Right forelimb (tissue), 1 donor: Measurements from ENCODE around the gene AP4E1.
"Not testable (repeated sequence)": the region's sequence is repeated elsewhere in the genome, so short reads cannot be mapped to it uniquely, and the experiment has no call there.

Source experiments
- DNase-seq: peaks from one replicate; pipeline ENCODE4 v3.0.0-alpha.2; 2018

AP4E1 gene

DNA sequence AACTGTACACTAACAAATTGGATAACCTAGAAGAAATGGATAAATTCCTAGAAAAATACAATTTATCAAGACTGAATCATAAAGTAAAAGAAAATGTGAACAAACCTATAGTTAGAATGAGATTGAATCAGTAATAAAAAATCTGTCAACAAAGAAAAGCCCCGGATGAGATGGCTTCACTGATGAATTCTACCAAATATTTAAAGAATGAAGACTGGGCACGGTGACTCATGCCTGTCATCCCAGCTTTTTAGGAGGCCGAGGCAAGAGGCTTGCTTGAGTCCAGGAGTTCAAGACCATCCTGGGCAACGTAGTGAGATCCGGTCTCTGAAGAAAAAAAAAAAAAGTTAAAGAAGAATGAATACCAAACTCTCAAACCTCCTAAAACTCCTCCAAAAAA, 17.7 kb upstream of the AP4E1 start:
- no peak for DNase-seq

DNA sequence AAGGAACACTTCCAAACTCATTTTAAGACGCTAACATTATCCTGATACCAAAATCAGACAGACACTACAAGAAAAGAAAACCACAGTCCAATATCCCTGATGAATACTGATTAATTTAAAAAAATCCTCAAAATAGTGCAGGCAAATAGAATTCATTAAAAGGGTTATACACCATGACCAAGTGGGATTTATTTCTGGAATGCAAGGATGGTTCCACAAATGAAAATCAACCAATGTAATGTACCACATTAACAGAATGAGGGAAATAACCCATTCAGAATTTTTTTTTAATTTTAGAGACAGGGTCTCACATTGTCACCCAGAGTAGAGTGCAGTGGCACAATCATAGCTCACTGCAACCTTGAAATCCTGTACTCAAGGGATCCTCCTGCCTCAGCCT, 17.3 kb upstream of the AP4E1 start:
- no peak for DNase-seq

DNA sequence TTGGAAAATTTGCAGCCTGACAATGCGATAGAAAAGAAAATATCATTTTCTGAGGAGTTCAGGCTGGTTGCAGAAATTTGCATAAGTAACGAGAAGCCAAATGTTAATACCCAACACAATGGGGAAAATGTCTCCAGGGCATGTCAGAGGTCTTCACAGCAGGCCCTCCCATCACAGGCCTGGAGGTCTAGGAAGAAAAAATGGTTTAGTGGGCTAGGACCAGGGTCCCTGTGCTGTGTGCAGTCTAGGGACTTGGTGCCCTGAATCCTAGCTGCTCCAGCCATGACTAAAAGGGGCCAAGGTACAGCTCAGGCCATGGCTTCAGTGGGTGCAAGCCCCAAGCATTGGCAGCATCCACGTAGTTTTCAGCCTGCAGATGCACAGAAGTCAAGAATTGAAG, 14.5 kb upstream of the AP4E1 start:
- DNase-seq: no peak

DNA sequence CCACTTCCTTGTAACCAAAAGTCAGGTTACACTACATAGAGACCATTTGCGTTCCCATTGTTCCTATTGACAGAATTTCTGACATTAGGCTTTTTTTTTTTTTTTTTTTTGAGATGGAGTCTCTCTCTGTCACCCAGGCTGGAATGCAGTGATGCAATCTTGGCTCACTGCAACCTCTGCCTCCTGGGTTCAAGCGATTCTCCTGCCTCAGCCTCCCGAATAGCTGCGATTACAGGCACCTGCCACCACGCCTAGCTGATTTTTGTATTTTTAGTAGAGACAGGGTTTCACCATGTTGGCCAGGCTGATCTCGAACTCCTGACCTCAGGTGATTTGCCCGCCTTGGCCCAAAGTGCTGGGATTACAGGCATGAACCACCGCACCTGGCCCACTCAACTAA, 7.1 kb upstream of the AP4E1 start:
- DNase-seq: not testable (repeated sequence)

DNA sequence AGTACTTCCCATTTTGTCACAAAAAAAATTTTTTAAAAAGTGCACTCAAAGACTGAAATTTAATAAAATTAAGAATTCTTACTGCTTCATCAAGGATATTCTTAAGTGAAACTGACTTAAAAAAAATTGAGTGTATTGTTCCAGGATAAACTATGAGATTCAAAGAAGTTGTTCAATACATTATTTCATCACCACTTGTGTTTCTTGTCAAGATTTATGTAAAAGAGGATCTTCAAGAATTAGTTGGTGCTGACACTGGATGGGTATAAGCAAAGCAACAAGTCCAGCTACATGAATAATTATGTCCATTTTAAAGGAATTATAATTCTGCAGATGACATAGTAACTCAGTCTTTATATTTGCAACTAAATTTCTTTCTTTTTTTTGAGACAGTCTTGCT, 4.3 kb upstream of the AP4E1 start:
- no peak for DNase-seq

DNA sequence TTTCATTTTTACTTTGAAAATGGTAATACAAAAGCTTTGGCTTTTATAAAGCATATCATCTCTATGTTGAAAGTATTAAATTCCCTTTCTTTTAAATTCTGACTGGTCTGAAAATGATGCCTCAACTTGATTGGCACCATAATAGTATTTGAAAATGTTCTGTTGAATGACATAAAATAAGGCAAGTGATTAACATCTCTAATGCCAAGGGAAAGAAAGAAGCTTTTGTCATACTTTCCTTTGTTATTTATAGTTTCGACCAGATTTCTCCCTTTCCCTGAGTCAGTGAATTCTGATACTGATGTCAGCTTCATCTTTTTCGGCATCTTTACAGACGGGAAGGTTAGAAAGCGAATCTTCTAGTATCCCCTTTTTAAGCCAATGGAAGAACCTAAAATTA, 3.4 kb upstream of the AP4E1 start:
- no peak for DNase-seq

DNA sequence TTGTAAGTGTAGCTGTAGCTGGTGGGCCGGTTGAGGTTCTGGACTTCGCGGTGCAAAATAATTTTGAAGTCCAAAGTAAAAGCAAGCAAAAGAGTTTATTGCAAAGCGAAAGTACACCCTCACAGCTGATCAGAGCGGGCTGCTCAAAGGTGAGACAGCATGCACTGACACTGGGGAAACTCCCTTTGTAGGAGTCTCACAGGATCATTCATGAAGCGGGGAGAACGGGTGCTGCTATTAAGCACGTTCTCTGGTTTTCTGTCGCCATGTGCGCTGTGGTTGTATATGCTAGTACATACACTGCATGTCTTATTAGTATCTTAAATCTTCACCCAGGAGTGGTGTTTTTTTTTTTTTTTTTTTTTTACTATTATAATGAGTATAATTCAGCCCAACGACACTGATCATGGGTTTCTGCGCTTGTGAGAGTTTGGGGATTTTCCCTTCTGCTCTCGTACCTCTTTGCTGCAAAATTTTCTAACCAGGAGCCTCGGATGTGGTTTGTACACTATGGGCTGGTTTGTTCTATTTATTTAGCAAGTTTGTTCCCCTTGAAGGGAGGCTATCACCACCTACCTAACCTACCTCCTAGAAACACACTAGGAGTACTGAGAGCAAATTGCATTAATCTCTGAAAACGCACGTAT, 1.4 kb upstream of the AP4E1 start:
- DNase-seq: no peak

DNA sequence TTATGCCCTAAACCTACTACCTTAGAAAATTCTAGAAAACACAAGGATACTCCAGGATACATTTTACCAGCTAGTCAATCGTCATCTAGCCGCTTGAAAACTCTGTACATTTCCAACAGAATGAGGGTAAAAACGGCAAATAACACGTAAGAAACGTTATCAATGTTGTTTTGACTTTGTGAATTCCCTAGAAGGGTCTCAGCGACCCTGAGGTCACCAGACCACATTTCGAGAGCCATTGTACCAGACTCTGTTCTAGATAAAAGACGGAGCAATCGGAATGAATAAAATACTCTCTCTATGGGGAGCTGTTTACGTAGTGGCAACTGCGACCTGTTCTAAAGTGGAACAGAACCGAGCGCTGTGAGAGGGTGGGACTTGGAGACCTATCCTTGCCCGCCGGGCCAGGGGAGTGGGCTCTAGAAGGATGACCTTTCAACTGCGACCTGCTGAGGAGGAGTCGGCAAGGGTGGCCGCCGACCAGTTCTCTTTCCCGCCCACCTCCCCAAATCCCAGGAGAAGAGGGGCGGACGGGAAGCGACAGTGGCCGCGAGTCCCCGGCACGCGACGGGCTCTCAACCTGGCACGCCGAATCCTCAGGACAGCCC, 778 bp upstream of the AP4E1 start:
- DNase-seq: no peak

DNA sequence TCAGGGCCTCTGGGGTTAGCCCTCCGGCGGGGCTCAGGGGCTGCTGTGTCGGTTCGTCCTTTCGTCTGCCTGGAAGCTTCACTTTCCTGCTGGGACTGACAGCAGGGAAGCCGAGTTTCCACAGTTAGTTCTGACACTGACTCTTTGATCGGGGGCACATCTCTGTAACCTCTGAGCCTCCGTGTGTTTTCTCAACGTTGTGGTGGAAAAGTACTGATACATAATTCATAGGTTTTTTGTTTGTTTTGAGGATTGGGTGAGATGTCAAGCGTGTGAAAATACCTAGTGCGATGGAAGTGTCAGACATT, 481 bp downstream of the AP4E1 start:
- DNase-seq: no peak

DNA sequence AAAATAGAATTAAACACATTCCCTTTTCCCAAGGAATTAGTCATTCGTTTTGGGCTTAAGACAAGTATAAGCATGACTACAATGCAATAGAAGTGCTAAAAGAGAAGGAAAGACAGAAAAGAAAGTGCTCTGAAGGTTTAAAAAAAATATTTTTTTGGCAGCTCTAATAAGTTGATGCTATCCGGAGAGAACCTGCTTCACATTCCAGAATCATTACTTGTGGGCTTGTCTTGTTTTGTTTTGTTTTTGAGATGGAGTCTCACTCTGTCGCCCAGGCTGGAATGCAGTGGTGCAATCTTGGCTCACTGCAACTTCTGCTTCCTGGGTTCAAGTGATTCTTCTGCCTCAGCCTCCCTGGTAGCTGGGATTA, 1.9 kb downstream of the AP4E1 start:
- not testable (repeated sequence) for DNase-seq

DNA sequence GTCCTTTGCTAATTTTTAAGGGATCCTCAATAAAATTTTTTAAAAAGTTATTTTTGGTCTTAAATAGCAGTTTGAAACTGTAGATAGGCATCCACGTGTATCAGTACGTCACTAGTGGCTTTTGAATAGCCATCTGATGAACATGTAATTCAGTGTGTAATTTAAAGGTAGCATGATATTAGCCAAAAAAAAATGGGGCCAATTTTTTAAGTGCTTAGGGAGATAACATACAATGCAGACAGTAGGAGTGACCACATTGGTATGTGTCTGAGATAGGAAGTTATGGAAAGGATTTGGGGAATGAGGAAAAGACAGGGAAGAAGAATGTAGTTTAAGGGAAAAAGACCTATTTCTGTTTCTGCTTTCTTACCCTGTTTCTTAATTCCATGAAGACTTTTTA, 2.5 kb downstream of the AP4E1 start:
- no peak for DNase-seq

DNA sequence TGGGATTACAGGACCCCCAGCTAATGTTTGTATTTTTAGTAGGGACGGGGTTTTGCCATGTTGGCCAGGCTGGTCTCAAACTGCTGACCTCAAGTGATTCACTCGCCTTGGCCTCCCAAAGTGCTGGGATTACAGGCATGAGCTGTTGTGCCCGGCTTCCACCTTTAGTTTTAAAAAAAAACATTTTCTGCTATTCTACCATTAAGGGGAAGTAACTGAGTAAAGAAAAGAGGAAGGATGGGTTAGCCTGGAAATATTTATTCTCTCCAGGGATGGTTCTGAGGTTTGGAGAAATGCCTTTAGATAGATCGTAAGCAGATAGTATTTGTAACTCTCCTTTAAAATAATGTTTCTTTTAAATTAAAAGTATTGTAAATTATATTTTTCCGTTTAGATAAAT, 3.1 kb downstream of the AP4E1 start:
- DNase-seq: no peak

DNA sequence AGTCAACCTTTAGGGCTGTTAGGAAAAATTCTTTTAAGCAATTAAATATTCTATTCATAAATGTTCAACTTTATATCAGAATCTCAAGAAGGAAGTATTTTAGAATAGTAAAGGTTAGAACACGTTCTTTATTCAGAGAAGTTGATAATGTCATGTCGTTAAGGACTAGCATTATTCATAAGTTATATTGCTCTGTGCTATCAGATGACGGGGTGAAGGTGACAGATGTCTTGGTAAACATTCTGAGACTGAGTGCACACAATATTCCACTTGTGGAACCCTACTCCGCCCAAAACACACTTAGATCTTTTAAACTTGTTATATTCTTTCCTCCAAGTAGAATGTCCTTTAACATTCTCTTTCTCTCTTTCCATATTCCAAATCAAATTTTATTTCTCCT, 7.9 kb downstream of the AP4E1 start:
- no peak for DNase-seq

DNA sequence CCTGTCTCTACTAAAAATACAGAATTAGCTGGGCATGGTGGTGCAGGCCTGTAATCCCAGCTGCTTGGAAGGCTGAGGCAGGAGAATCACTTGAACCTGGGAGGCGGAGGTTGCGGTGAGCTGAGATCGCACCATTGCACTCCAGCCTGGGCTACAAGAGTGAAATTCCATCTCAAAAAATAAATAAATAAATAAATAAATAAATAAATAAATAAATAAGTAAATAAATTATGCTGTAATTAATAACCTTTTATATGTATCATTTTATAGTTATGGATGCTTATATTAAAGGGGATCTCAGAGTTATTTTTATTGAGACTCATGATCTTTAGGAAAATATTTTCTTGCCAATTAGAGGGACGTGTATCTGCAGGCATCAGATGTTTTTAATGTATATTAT, 10.9 kb downstream of the AP4E1 start:
- not testable (repeated sequence) for DNase-seq

DNA sequence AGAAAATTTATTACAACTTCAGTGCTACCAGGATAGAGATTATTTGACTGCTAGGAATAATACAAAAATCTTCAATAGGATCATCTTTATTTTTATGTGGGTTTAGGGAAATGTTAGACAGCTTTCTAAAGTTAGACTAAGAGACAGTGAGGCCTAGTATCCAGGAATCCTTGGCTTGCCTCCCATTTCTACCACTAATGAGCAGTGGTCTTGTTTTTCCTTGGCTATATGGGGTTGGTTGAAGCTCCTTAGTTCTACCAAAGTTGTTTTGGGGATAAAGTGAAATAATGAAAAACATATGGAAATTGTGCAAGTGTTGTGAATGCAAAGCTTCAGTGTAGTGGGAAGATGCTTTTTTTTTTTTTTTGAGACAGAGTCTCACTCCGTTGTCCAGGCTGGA, 16.8 kb downstream of the AP4E1 start:
- DNase-seq: no peak

DNA sequence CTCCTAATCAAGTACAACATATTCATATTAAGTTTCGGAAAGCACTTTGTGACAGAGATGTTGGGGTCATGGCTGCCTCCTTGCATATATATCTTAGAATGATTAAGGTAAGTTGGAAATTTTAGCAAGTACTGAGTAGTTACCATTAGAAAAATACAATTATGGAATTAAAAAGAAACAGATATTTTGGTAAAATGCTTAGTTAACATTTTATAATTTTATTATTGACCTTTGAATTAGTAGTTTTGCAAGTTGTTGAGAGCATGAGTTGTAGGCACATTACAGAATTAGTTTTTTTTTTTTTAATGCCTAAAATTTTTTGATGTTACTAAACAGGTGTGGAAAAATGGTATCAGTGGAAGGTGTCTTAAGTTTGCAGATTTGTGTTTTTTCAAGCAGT, 20.6 kb downstream of the AP4E1 start:
- DNase-seq: no peak

DNA sequence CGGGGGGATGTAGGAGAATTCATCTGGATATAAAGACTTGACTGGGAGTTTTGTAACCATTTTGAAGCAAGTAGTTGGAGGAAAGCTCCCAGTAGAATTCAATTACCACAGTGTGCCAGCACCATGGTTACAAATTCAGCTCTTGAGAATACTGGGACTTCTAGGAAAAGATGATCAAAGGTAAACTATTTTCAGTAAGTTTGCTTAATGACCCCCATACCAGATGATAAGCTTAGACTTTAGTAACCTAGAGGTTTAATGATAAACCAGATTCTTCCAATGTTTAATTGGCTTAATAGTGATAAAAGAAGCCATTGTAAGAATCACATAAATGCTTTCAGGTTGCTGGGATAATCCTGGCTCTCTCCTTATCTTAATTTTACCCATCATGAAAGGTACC, 22.3 kb downstream of the AP4E1 start:
- DNase-seq: no peak

DNA sequence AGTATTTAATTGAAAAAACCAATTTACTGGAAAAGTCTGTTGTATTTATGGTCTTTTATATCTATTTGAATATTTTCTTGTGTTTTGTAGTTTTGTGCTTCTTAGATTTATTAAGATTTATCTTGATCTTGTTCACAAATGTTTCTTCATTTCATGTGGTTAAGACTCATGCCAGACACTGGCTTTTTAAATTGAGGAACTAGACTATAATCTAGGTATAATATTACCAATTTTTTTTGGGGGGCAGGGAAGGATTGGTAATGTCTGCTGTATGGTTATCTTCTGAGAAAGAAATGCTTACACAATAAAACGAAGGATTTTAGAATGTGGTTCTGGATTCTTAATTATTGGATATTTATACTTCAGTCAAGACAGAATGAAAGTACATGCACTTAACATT, 24.9 kb downstream of the AP4E1 start:
- DNase-seq: no peak

DNA sequence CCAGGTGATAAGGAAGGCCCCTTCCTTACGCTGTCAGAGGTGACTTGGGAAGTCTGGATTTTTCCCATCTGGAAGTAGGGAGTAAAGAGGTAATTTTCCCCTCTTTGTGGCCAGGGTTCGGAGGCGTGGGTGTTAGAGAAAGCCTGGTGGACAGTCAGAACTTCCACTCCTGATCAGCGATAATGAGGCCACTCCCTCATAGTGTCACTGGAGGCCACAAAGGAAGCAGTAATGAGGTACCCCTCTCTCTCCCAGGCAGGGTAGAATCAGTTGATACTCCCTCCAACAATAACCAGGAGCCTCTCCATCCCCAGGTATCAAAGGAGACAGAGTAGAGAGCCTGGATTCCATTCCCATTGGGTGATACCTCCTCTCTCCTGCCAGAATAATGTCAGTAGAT, 30.0 kb downstream of the AP4E1 start:
- no peak for DNase-seq

DNA sequence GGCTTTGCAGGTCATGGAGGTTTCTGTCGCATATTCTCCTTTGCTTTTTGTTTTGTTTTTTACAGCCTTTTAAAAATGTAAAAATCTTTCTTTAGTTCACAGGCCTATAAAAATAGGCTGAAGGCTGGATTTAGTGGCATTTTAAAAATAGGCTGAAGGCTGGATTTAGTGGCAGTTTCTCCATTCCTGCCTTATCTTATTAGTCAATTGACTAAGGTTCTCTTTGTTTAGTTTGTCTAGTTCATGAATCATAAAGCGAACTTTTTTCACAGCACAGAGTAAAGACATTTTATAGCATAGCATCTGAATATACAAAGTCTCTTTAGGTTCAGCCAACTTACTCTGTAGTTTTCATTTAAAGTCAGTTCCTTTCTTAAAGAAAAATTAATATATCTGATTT, 31.4 kb downstream of the AP4E1 start:
- DNase-seq: no peak

DNA sequence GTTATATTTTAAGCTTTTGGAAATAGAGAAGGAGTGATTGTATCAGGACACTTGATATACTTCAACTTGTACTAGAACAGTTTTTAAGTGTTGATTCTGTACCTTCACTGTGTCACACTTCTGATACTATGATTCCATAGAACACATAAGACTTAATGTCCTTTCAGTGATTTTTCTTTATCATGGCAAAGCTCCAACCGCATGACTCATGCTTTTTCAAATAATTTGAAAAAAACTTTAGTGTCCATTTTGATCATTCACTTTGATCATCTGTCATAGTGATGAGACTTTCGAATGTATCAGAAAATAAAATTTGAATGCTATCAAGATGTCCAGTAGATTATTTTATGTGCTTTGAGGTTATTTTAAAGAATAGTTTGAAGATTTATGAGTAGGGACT, 32.0 kb downstream of the AP4E1 start:
- DNase-seq: no peak

DNA sequence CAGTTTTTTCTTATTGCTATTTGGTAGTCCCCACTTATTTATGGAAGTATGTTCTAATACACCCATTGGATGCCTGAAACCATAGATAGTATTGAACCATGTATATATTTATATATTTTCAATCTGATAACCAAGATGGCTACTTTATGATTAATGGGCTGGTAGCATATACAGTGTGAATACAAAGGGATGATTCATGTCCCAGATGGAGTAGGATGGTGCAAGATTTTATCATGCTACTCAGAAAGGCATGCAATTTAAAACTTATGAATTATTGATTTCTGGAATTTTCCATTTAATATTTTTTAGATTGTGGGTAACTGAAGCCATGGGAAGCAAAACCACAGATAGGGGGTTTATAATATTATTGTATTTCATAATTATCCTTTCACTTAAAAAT, 35.2 kb downstream of the AP4E1 start:
- no peak for DNase-seq

DNA sequence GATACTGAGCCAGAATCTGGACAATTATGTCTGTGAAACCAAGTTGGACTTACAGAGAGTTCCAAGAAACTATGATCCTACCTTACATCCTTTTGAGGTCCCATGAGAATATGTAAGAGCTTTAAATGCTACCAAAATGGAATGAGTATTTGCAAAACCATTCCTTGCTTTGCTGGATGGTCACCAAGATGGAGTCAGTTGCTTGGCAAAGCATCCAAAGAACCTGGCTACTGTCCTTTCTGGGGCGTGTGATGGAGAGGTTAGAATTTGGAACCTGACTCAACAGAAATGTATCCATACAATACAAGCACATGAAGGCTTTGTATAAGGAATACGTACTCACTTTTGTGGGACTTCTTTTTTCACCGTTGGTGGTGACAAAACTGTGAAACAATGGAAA, 36.2 kb downstream of the AP4E1 start:
- no peak for DNase-seq

DNA sequence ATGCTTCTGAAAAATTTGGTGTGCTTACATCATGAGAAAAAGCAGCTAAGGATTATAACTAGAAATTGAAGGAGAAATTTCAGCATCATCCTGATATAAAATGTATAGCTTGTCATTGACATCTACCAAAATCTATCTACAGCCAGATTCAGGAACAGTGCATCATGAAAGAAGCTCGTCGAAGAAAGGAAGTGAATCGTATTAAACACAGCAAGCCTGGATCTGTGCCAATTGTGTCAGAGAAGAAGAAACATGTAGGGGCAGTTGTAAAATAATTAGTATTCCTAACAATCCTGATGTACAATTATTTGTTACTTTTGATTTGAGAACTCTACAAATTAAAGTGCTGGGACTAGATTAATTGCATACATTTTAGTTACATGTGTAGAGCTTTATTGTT, 37.2 kb downstream of the AP4E1 start:
- no peak for DNase-seq

DNA sequence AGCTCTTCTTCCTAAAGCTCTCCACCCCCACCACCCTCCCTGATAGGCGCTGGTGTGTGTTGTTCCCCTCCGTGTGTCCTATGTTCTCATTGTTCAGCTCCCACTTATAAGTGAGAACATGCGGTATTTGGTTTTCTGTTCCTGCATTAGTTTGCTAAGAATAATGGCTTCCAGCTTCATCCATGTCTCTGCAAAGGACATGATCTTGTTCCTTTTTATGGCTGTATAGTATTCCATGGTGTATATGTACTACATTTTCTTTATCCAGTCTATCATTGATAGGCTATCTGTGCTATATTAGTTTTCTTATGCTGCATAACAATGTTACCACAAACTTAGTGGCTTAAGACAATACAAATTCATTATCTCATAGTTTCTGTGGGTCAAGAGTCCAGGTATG, 42.3 kb downstream of the AP4E1 start:
- DNase-seq: not testable (repeated sequence)

DNA sequence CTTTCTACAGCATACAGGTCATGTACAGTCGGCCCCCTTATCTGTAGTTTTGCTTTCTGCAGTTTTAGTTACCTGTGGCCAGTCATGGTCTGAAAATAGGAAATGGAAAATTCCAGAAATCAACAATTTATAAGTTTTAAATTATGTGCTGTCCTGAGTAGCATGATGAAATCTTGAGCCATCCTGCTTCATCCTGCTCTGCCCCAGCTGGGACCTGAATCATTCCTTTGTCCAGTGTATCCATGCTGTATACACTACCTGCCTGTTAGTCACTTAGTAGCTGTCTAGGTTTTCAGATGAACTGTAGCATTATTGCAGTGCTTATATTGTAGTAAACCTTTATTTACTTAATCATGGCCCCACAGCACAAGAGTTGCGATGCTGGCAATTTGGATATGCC, 44.8 kb downstream of the AP4E1 start:
- DNase-seq: no peak
